ENCODE results near the gene JMJD1C.

DNA sequence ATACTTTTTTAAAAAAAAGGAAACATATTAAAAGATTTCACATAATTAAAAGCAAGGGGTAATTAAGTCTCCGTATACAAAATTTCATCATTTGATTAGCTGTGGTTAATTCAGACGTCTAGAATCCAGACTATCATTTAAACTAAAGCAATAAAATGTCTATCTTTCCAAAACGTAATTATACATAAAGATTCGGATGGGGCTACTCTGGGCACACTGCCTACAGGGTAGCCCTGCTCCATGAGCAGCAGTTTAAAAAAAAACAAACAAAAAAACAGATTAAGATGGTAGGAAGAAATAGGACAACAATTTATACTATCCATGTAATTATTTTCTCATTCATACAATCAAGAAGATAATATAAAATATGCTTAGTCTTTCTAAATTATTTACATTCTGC, 236.6 kb downstream of the JMJD1C start:
- no peak for TF ChIP-seq POLR2A (IDR thresholded peaks at IDR 0.05)
- no peak for TF ChIP-seq POLR2AphosphoS5 (IDR thresholded peaks at IDR 0.05)
- TF ChIP-seq, protein P1, sequence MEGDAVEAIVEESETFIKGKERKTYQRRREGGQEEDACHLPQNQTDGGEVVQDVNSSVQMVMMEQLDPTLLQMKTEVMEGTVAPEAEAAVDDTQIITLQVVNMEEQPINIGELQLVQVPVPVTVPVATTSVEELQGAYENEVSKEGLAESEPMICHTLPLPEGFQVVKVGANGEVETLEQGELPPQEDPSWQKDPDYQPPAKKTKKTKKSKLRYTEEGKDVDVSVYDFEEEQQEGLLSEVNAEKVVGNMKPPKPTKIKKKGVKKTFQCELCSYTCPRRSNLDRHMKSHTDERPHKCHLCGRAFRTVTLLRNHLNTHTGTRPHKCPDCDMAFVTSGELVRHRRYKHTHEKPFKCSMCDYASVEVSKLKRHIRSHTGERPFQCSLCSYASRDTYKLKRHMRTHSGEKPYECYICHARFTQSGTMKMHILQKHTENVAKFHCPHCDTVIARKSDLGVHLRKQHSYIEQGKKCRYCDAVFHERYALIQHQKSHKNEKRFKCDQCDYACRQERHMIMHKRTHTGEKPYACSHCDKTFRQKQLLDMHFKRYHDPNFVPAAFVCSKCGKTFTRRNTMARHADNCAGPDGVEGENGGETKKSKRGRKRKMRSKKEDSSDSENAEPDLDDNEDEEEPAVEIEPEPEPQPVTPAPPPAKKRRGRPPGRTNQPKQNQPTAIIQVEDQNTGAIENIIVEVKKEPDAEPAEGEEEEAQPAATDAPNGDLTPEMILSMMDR (IDR thresholded peaks at IDR 0.05): no peak
- TF ChIP-seq EP300 (IDR thresholded peaks at IDR 0.05): no peak
